IMR-90 (cell line): ENCODE measurements around the gene HACL1. TPM values are rescaled to one million over a fixed set of nuclear protein-coding genes. Genes with fewer than 3 reads are reported as not detected.

Experiments used
- ATAC-seq: fragments of 200-7000 bp; cut with Tn5 transposase; 2 replicates; pipeline ENCODE4 v1.9.1; 2020; ENCODE audit warnings: low read depth, mild to moderate bottlenecking, moderate library complexity
- BruUV-seq: library from RNA; stranded (reverse); fragments of 400-500 nt; replicated peaks from 2 replicates; lab custom pipeline; 2021; lab: Mats Ljungman, UMichigan
- CTCF ChIA-PET: fragments of 300-600 bp; formaldehyde crosslinking; extraction: SDS; loops from one replicate; lab custom pipeline; 2021; ENCODE audit warnings: antibody characterized with exemption; lab: Yijun Ruan, JAX
- POLR2A ChIA-PET: fragments of 300-600 bp; sonication (Branson Sonifier 250); formaldehyde crosslinking; loops from one replicate; lab custom pipeline; 2022; ENCODE audit warnings: antibody characterized with exemption; ENCODE audit not compliant: unreplicated experiment; lab: Charles Lee
- DNase-seq: peaks from one replicate; pipeline ENCODE4 v3.0.0; 2013
- H2AFZ ChIP-seq: replicated peaks from 2 replicates; pipeline ENCODE3; 2013; ENCODE audit warnings: low read length, mild to moderate bottlenecking; ENCODE audit not compliant: poor library complexity
- H2AK5ac ChIP-seq: 2 replicates; pipeline ENCODE4 v1.6.1; 2013; ENCODE audit warnings: low read depth, low read length, inconsistent platforms
- H2AK9ac ChIP-seq: replicated peaks from 2 replicates; pipeline ENCODE3; 2013; ENCODE audit warnings: mild to moderate bottlenecking, low read depth, low read length, moderate library complexity; ENCODE audit not compliant: poor library complexity
- H2BK120ac ChIP-seq: 2 replicates; pipeline ENCODE4 v1.6.1; 2013; ENCODE audit warnings: low read depth, low read length, inconsistent platforms
- H2BK15ac ChIP-seq: 3 replicates; pipeline ENCODE4 v1.6.1; 2013; ENCODE audit warnings: low read depth, low read length, inconsistent platforms
- H2BK20ac ChIP-seq: 2 replicates; pipeline ENCODE4 v1.6.1; 2013; ENCODE audit warnings: low read depth, mild to moderate bottlenecking, inconsistent platforms, low read length, moderate library complexity
- H2BK5ac ChIP-seq: 2 replicates; pipeline ENCODE4 v1.6.1; 2013; ENCODE audit warnings: mild to moderate bottlenecking, low read depth, low read length, inconsistent platforms; ENCODE audit not compliant: poor library complexity, severe bottlenecking
- H3K14ac ChIP-seq: replicated peaks from 2 replicates; pipeline ENCODE4 v1.6.1; 2013; ENCODE audit warnings: low read depth, low read length, inconsistent platforms
- H3K18ac ChIP-seq: 2 replicates; pipeline ENCODE4 v1.6.1; 2013; ENCODE audit warnings: low read depth, low read length, control low read depth
- H3K23ac ChIP-seq: 2 replicates; pipeline ENCODE4 v1.6.1; 2013; ENCODE audit warnings: low read depth, low read length, inconsistent platforms
- H3K27ac ChIP-seq: 2 replicates; pipeline ENCODE4 v1.5.1; 2013; ENCODE audit warnings: mild to moderate bottlenecking, control low read depth, low read length; ENCODE audit not compliant: insufficient read depth
- H3K27me3 ChIP-seq: 2 replicates; pipeline ENCODE4 v1.6.1; 2013; ENCODE audit warnings: low read length; ENCODE audit not compliant: control insufficient read depth, insufficient read depth
- H3K36me3 ChIP-seq: 2 replicates; pipeline ENCODE4 v1.6.1; 2013; ENCODE audit warnings: low read length, mixed read lengths; ENCODE audit not compliant: control insufficient read depth, insufficient read depth
- H3K4ac ChIP-seq: 2 replicates; pipeline ENCODE4 v1.6.1; 2013; ENCODE audit warnings: low read depth, low read length, inconsistent platforms
- H3K4me1 ChIP-seq: 2 replicates; pipeline ENCODE4 v1.6.1; 2013; ENCODE audit warnings: low read length, mixed read lengths; ENCODE audit not compliant: control insufficient read depth, insufficient read depth
- H3K4me2 ChIP-seq: 2 replicates; pipeline ENCODE4 v1.6.1; 2013; ENCODE audit warnings: low read depth, mild to moderate bottlenecking, control low read depth, low read length, moderate library complexity
- H3K4me3 ChIP-seq: 2 replicates; pipeline ENCODE4 v1.5.1; 2013; ENCODE audit warnings: low read depth, mild to moderate bottlenecking, control low read depth, low read length, moderate library complexity; ENCODE audit not compliant: insufficient read depth
- H3K56ac ChIP-seq: 2 replicates; pipeline ENCODE4 v1.6.1; 2013; ENCODE audit warnings: low read length, inconsistent platforms; ENCODE audit not compliant: insufficient read depth; ENCODE audit errors: extremely low read depth
- H3K79me1 ChIP-seq, 2 experiments: 2 replicates each; pipeline ENCODE4 v1.6.1; 2013; ENCODE audit warnings: low read length in 2 of 2, inconsistent platforms in 1 of 2, low read depth in 1 of 2
- H3K9ac ChIP-seq: 2 replicates; pipeline ENCODE4 v1.6.1; 2013; ENCODE audit warnings: low read depth, low read length, control low read depth
- H3K9me1 ChIP-seq: 2 replicates; pipeline ENCODE4 v1.6.1; 2013; ENCODE audit warnings: low read length, inconsistent platforms; ENCODE audit not compliant: insufficient read depth
- H3K9me3 ChIP-seq: 2 replicates; pipeline ENCODE4 v1.6.1; 2013; ENCODE audit warnings: low read length; ENCODE audit not compliant: control insufficient read depth, insufficient read depth
- H4K20me1 ChIP-seq: 2 replicates; pipeline ENCODE4 v1.6.1; 2013; ENCODE audit warnings: low read length, inconsistent platforms; ENCODE audit not compliant: insufficient read depth
- H4K5ac ChIP-seq: 2 replicates; pipeline ENCODE4 v1.6.1; 2013; ENCODE audit warnings: mild to moderate bottlenecking, low read depth, low read length, control low read depth
- H4K8ac ChIP-seq, 2 experiments: 2 replicates each; pipeline ENCODE4 v1.6.1; 2013; ENCODE audit warnings: low read depth in 2 of 2, low read length in 2 of 2, control low read depth in 1 of 2, inconsistent platforms in 1 of 2
- H4K91ac ChIP-seq: 2 replicates; pipeline ENCODE4 v1.6.1; 2013; ENCODE audit warnings: low read depth, low read length, inconsistent platforms; ENCODE audit not compliant: insufficient read depth
- BHLHE40 ChIP-seq: fragments of 150-350 bp; IDR thresholded peaks from 2 replicates; pipeline ENCODE4 v1.6.1; 2016; ENCODE audit warnings: mild to moderate bottlenecking, low read depth, low read length
- CEBPB ChIP-seq: IDR thresholded peaks from 2 replicates; pipeline ENCODE4 v1.6.1; 2012; ENCODE audit warnings: low read depth, low read length, improper control_type of control experiment
- ELK1 ChIP-seq: fragments of 150-350 bp; IDR thresholded peaks from 2 replicates; pipeline ENCODE4 v1.6.1; 2016; ENCODE audit warnings: low read depth, mild to moderate bottlenecking, low read length, moderate library complexity, borderline replicate concordance
- MAFK ChIP-seq: IDR thresholded peaks from 2 replicates; pipeline ENCODE4 v1.6.1; 2012; ENCODE audit warnings: low read depth, low read length, improper control_type of control experiment
- MAZ ChIP-seq: IDR thresholded peaks from 2 replicates; pipeline ENCODE4 v1.6.1; 2012; ENCODE audit warnings: low read depth, mild to moderate bottlenecking, low read length, improper control_type of control experiment, moderate library complexity, borderline replicate concordance
- MXI1 ChIP-seq: IDR thresholded peaks from 2 replicates; pipeline ENCODE4 v1.6.1; 2012; ENCODE audit warnings: low read depth, mild to moderate bottlenecking, low read length, moderate library complexity, borderline replicate concordance
- NFE2L2 ChIP-seq: fragments of 150-350 bp; IDR thresholded peaks from 2 replicates; pipeline ENCODE4 v1.6.1; 2016; ENCODE audit warnings: low read depth, mild to moderate bottlenecking, low read length
- POLR2A ChIP-seq: IDR thresholded peaks from 2 replicates; pipeline ENCODE4 v1.6.1; 2012; ENCODE audit warnings: mild to moderate bottlenecking, low read depth, low read length
- RAD21 ChIP-seq: IDR thresholded peaks from 2 replicates; pipeline ENCODE4 v1.6.1; 2012; ENCODE audit warnings: low read length, improper control_type of control experiment
- RFX5 ChIP-seq: IDR thresholded peaks from 2 replicates; pipeline ENCODE4 v1.8.0; 2012; ENCODE audit warnings: low read depth, mild to moderate bottlenecking, low read length, moderate library complexity
- SMC3 ChIP-seq: fragments of 150-350 bp; IDR thresholded peaks from 2 replicates; pipeline ENCODE4 v1.6.1; 2016; ENCODE audit warnings: low read depth, mild to moderate bottlenecking, antibody characterized with exemption, low read length, moderate library complexity
- USF2 ChIP-seq: fragments of 150-350 bp; IDR thresholded peaks from 2 replicates; pipeline ENCODE4 v1.6.1; 2017; ENCODE audit warnings: mild to moderate bottlenecking, antibody characterized with exemption, low read length, low read depth
- WGBS, 2 experiments: methylation state at CpG; one replicate each; pipeline versions ENCODE4 v1.1.5 to v1.1.7; 2013; ENCODE audit warnings: missing lambda C conversion rate in 2 of 2; ENCODE audit not compliant: insufficient read length in 1 of 2; ENCODE audit errors: extremely low coverage in 2 of 2; 5-methylcytosine and 5-hydroxymethylcytosine counted together
- dilution Hi-C: fragments of 300-500 bp; cut with HindIII; formaldehyde crosslinking; loops from one replicate; pipeline ENCODE4 v1.14.3; 2018; ENCODE audit warnings: low sequenced_read_pairs; ENCODE audit not compliant: unreplicated experiment
- in situ Hi-C: fragments of 300-500 bp; cut with MboI; formaldehyde crosslinking; loops from 3 replicates; pipeline ENCODE4 v1.14.3; 2019; ENCODE audit warnings: low sequenced_read_pairs, inconsistent platforms, mixed read lengths
- intact Hi-C: fragments of 100-400 bp; cut with micrococcal nuclease; formaldehyde crosslinking; loops from 2 replicates; pipeline ENCODE4 v1.10.0; 2022
- polyA plus RNA-seq, 3 experiments: library from polyadenylated mRNA; depleted of rRNA; stranded (reverse); fragments of >200 nt; gene quantifications; 2 replicates each; pipeline ENCODE4 v1.2.3, GENCODE V29; 2012; ENCODE audit warnings: low replicate concordance in 1 of 3
- total RNA-seq: library from RNA; depleted of rRNA; stranded (reverse); fragments of >200 nt; gene quantifications from 2 replicates; pipeline ENCODE4 v1.2.3, GENCODE V29; 2012

HACL1 gene
- total and polyA plus RNA-seq, 2 of the 4 experiments (the other 2 are of a cell fraction) = 9.9 to 28.1 TPM

- ATAC-seq = no peak
- TF ChIP-seq USF2 (no peak), POLR2A (no peak), RFX5 (no peak), MAFK (no peak), NFE2L2 (no peak), BHLHE40 (no peak), ELK1 (no peak), MAZ (no peak), MXI1 (no peak), CEBPB (no peak), RAD21 (no peak), SMC3 (no peak)
- Histone ChIP-seq H4K20me1 (no peaks in the 10 kb centered on the region), H4K8ac (no peak overlapping the region), H2BK15ac (no peak overlapping the region), H2AFZ (no peak overlapping the region), H3K27ac (no peak overlapping the region), H4K91ac (no peak overlapping the region), H3K14ac (no peak overlapping the region), H3K4me1 (no peaks in the 10 kb centered on the region), H3K18ac (no peak overlapping the region), H2AK9ac (no peak overlapping the region), H3K4ac (no peak overlapping the region), H3K4me3 (no peak overlapping the region), H3K27me3 (no peaks in the 10 kb centered on the region), H3K4me2 (no peak overlapping the region), H3K36me3 (no peaks in the 10 kb centered on the region), H3K9ac (no peak overlapping the region), H3K56ac (no peak overlapping the region), H2AK5ac (no peak overlapping the region), H4K5ac (no peak overlapping the region), H2BK5ac (no peak overlapping the region), H3K9me1 (no peaks in the 10 kb centered on the region; the same call in 1 of the 2 replicates), H2BK20ac (no peak overlapping the region), H3K9me3 (no peaks in the 10 kb centered on the region), H3K79me1 (no peaks in the 10 kb centered on the region), H3K23ac (no peak overlapping the region), H2BK120ac (no peak overlapping the region)
- WGBS, 2 experiments = no CpG with 5 or more reads among the region's 4 CpGs
- in situ Hi-C loops (no loop called here), intact Hi-C loops (no loop called here), dilution Hi-C loops (no loop called here)
- BruUV-seq = no TSS peak
- DNase-seq = no peak
- ChIA-PET POLR2A (no interaction called here), CTCF (no interaction called here)
Observed at GRCh38 chr3:15528854-15529537, 72.4 kb downstream of the HACL1 start.
